GM12878 (cell line): ENCODE results near the gene TOB1. TPM values are rescaled to one million over a fixed set of nuclear protein-coding genes. Genes with fewer than 3 reads are reported as not detected.

ENCODE experiments used
- BHLHE40 ChIP-seq, 2 experiments: fragments of 450-650 bp in 1 of 2; IDR thresholded peaks; 2 replicates each; pipeline ENCODE4 v1.6.1; 2011 to 2017; ENCODE audit warnings: low read depth in 2 of 2, borderline replicate concordance in 1 of 2, improper control_type of control experiment in 1 of 2, low read length in 1 of 2, mild to moderate bottlenecking in 1 of 2
- CBX5 ChIP-seq: sonication (generic); IDR thresholded peaks from 2 replicates; pipeline ENCODE4 v1.6.1; 2016; ENCODE audit warnings: low read depth, moderate library complexity, mild to moderate bottlenecking, inconsistent platforms
- FOXM1 ChIP-seq: IDR thresholded peaks from 2 replicates; pipeline ENCODE4 v1.6.1; 2012; ENCODE audit warnings: low read depth, mild to moderate bottlenecking, inconsistent platforms, low read length, moderate library complexity
- GATAD2B ChIP-seq: fragments of 450-650 bp; conservative IDR thresholded peaks from 2 replicates; pipeline ENCODE4 v1.6.1; 2017; ENCODE audit warnings: low read depth, mild to moderate bottlenecking, moderate library complexity
- HDAC6 ChIP-seq: fragments of 200-600 bp; sonication (generic); IDR thresholded peaks from one replicate; pipeline ENCODE4 v1.8.0; 2017; ENCODE audit warnings: antibody characterized with exemption; ENCODE audit not compliant: unreplicated experiment
- IKZF1 ChIP-seq: fragments of 450-650 bp; conservative IDR thresholded peaks from 2 replicates; pipeline ENCODE4 v1.6.1; 2017; ENCODE audit warnings: antibody characterized with exemption, mild to moderate bottlenecking
- JUND ChIP-seq: IDR thresholded peaks from 2 replicates; pipeline ENCODE4 v1.6.1; 2012; ENCODE audit warnings: low read depth, mild to moderate bottlenecking, low read length, improper control_type of control experiment, moderate library complexity
- KAT2A ChIP-seq: conservative IDR thresholded peaks from 2 replicates; pipeline ENCODE4 v1.6.1; 2011; ENCODE audit warnings: low read depth, low read length; ENCODE audit not compliant: control insufficient read depth
- KDM1A ChIP-seq: fragments of 200-600 bp; sonication (generic); IDR thresholded peaks from 2 replicates; pipeline ENCODE4 v1.6.1; 2016; ENCODE audit warnings: borderline replicate concordance
- NFXL1 ChIP-seq: fragments of 450-650 bp; IDR thresholded peaks from 2 replicates; pipeline ENCODE4 v1.6.1; 2017; ENCODE audit warnings: antibody characterized with exemption, mild to moderate bottlenecking, borderline replicate concordance
- NR2C1 ChIP-seq: fragments of 450-650 bp; IDR thresholded peaks from 2 replicates; pipeline ENCODE4 v1.6.1; 2017; ENCODE audit warnings: antibody characterized with exemption, mild to moderate bottlenecking, moderate library complexity
- POLR2A ChIP-seq: IDR thresholded peaks from 2 replicates; pipeline ENCODE4 v1.6.1; 2011; ENCODE audit warnings: low read depth, mild to moderate bottlenecking, low read length
- POU2F2 ChIP-seq: IDR thresholded peaks from 3 replicates; pipeline ENCODE4 v1.6.1; 2011; ENCODE audit warnings: low read depth, mild to moderate bottlenecking, low read length, borderline replicate concordance
- ZNF217 ChIP-seq: fragments of 450-650 bp; IDR thresholded peaks from 2 replicates; pipeline ENCODE4 v1.6.1; 2017; ENCODE audit warnings: antibody characterized with exemption, mild to moderate bottlenecking
- ZNF24 ChIP-seq: fragments of 450-650 bp; IDR thresholded peaks from 2 replicates; pipeline ENCODE4 v1.6.1; 2017; ENCODE audit warnings: antibody characterized with exemption, mild to moderate bottlenecking
- polyA plus RNA-seq, 11 experiments: library from polyadenylated mRNA; depleted of rRNA in 4 of 11; unstranded in 6 of 11; stranded (reverse) in 5 of 11; fragments of >200 nt; fragmentation: Nextera tagmentation in 4 of 11; fragmentation: Illumina TruSeq in 1 of 11; extraction: Ambion mirVana in 4 of 11; extraction: Trizol in 1 of 11; gene quantifications; 1 replicate in 1 of 11; 2 replicates in 10 of 11; pipeline versions ENCODE4 v1.2.1 to v1.2.3, GENCODE V29; 2011 to 2016; ENCODE audit warnings: inconsistent platforms in 2 of 11, missing spikeins in 2 of 11, low read depth in 1 of 11
- total RNA-seq, 4 experiments: library from RNA; depleted of rRNA in 3 of 4; stranded (reverse); fragments of >200 nt in 3 of 4; fragmentation: Illumina TruSeq in 1 of 4; extraction: Trizol in 1 of 4; gene quantifications; 2 replicates each; pipeline versions ENCODE4 v1.2.1 to v1.2.3, GENCODE V29; 2013 to 2021
- TF ChIP-seq, protein P1 (sequence below): fragments of 450-650 bp; IDR thresholded peaks from 2 replicates; pipeline ENCODE4 v1.6.1; 2017; ENCODE audit warnings: mild to moderate bottlenecking, moderate library complexity
- TF ChIP-seq, protein P2 (sequence below): IDR thresholded peaks from 2 replicates; pipeline ENCODE4 v1.6.1; 2011; ENCODE audit warnings: borderline replicate concordance, low read depth, mild to moderate bottlenecking, moderate library complexity, low read length; ENCODE audit not compliant: insufficient read depth, poor library complexity, severe bottlenecking
- TF ChIP-seq, protein P3 (sequence below): fragments of 450-650 bp; IDR thresholded peaks from 2 replicates; pipeline ENCODE4 v1.6.1; 2017; ENCODE audit warnings: mild to moderate bottlenecking, moderate library complexity
- TF ChIP-seq, protein P4 (sequence below): fragments of 450-650 bp; IDR thresholded peaks from 2 replicates; pipeline ENCODE4 v1.6.1; 2017; ENCODE audit warnings: antibody characterized with exemption, mild to moderate bottlenecking, moderate library complexity

Gene TOB1
- total and polyA plus RNA-seq, 10 of the 15 experiments (the other 5 are each of a cell fraction or from before 2014, with no cell fraction given), result 5.0 to 32.4 (median 13.7) TPM

DNA sequence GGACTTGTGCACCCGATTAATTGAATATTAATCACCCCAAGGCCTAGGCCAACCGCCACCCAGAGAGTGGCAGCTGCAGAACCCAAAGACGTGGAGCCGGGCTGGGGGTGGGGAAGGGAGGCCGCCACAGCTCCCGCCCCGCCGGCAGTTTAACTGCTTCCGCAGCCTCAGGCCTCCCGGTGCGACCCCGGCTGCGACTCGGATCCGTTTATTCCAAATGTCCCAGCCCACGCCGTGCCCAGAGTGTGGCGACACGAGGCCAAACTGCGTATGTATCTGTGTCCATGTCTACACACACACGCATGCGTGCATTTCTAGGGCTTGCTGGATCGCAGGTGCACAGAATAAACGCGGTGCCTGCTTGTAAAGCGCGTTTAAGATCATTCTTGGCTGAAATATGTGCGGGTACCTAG is 802 bp upstream of the TOB1 start (continued):
- TF ChIP-seq KAT2A (no peak), KDM1A (no peak), NFXL1 (no peak), BHLHE40 (IDR thresholded peaks at IDR 0.05; ENCODE audit: borderline replicate concordance in 1 of 2, low read depth in 2 of 2, low read length in 1 of 2) (0 out of 4 replicates have a peak, but pooled peaks of 1 of the 2 experiments have one; percentile 2), POU2F2 (no peak), IKZF1 (no peak), FOXM1 (no peak; the same call in 1 of the 2 replicates), ZNF24 (no peak), ZNF217 (no peak), NR2C1 (no peak), GATAD2B (peak; percentile 30), JUND (no peak), HDAC6 (no peak), POLR2A (peak; percentile 72), CBX5 (no peak)
- TF ChIP-seq, protein P1, sequence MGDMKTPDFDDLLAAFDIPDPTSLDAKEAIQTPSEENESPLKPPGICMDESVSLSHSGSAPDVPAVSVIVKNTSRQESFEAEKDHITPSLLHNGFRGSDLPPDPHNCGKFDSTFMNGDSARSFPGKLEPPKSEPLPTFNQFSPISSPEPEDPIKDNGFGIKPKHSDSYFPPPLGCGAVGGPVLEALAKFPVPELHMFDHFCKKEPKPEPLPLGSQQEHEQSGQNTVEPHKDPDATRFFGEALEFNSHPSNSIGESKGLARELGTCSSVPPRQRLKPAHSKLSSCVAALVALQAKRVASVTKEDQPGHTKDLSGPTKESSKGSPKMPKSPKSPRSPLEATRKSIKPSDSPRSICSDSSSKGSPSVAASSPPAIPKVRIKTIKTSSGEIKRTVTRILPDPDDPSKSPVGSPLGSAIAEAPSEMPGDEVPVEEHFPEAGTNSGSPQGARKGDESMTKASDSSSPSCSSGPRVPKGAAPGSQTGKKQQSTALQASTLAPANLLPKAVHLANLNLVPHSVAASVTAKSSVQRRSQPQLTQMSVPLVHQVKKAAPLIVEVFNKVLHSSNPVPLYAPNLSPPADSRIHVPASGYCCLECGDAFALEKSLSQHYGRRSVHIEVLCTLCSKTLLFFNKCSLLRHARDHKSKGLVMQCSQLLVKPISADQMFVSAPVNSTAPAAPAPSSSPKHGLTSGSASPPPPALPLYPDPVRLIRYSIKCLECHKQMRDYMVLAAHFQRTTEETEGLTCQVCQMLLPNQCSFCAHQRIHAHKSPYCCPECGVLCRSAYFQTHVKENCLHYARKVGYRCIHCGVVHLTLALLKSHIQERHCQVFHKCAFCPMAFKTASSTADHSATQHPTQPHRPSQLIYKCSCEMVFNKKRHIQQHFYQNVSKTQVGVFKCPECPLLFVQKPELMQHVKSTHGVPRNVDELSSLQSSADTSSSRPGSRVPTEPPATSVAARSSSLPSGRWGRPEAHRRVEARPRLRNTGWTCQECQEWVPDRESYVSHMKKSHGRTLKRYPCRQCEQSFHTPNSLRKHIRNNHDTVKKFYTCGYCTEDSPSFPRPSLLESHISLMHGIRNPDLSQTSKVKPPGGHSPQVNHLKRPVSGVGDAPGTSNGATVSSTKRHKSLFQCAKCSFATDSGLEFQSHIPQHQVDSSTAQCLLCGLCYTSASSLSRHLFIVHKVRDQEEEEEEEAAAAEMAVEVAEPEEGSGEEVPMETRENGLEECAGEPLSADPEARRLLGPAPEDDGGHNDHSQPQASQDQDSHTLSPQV, result no peak
- TF ChIP-seq, protein P2, sequence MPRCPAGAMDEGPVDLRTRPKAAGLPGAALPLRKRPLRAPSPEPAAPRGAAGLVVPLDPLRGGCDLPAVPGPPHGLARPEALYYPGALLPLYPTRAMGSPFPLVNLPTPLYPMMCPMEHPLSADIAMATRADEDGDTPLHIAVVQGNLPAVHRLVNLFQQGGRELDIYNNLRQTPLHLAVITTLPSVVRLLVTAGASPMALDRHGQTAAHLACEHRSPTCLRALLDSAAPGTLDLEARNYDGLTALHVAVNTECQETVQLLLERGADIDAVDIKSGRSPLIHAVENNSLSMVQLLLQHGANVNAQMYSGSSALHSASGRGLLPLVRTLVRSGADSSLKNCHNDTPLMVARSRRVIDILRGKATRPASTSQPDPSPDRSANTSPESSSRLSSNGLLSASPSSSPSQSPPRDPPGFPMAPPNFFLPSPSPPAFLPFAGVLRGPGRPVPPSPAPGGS, result no peak
- TF ChIP-seq, protein P3, sequence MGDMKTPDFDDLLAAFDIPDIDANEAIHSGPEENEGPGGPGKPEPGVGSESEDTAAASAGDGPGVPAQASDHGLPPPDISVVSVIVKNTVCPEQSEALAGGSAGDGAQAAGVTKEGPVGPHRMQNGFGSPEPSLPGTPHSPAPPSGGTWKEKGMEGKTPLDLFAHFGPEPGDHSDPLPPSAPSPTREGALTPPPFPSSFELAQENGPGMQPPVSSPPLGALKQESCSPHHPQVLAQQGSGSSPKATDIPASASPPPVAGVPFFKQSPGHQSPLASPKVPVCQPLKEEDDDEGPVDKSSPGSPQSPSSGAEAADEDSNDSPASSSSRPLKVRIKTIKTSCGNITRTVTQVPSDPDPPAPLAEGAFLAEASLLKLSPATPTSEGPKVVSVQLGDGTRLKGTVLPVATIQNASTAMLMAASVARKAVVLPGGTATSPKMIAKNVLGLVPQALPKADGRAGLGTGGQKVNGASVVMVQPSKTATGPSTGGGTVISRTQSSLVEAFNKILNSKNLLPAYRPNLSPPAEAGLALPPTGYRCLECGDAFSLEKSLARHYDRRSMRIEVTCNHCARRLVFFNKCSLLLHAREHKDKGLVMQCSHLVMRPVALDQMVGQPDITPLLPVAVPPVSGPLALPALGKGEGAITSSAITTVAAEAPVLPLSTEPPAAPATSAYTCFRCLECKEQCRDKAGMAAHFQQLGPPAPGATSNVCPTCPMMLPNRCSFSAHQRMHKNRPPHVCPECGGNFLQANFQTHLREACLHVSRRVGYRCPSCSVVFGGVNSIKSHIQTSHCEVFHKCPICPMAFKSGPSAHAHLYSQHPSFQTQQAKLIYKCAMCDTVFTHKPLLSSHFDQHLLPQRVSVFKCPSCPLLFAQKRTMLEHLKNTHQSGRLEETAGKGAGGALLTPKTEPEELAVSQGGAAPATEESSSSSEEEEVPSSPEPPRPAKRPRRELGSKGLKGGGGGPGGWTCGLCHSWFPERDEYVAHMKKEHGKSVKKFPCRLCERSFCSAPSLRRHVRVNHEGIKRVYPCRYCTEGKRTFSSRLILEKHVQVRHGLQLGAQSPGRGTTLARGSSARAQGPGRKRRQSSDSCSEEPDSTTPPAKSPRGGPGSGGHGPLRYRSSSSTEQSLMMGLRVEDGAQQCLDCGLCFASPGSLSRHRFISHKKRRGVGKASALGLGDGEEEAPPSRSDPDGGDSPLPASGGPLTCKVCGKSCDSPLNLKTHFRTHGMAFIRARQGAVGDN, result no peak
- TF ChIP-seq, protein P4, sequence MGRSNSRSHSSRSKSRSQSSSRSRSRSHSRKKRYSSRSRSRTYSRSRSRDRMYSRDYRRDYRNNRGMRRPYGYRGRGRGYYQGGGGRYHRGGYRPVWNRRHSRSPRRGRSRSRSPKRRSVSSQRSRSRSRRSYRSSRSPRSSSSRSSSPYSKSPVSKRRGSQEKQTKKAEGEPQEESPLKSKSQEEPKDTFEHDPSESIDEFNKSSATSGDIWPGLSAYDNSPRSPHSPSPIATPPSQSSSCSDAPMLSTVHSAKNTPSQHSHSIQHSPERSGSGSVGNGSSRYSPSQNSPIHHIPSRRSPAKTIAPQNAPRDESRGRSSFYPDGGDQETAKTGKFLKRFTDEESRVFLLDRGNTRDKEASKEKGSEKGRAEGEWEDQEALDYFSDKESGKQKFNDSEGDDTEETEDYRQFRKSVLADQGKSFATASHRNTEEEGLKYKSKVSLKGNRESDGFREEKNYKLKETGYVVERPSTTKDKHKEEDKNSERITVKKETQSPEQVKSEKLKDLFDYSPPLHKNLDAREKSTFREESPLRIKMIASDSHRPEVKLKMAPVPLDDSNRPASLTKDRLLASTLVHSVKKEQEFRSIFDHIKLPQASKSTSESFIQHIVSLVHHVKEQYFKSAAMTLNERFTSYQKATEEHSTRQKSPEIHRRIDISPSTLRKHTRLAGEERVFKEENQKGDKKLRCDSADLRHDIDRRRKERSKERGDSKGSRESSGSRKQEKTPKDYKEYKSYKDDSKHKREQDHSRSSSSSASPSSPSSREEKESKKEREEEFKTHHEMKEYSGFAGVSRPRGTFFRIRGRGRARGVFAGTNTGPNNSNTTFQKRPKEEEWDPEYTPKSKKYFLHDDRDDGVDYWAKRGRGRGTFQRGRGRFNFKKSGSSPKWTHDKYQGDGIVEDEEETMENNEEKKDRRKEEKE, result no peak
